ENCODE results near the gene TNFRSF17.

- TF ChIP-seq CTCF (IDR thresholded peaks at IDR 0.05; ENCODE audit: low read length) (no peak), EZH2phosphoT487 (IDR thresholded peaks at IDR 0.05; ENCODE audit: low read length) (no peak)
Measured at GRCh38 chr16:12011565-12011964, 46.6 kb downstream of the TNFRSF17 start.

All from MM.1S (cell line).